K562 (cell line): Measurements from ENCODE around the gene CDH12. TPM values are rescaled to one million over a fixed set of nuclear protein-coding genes. Genes with fewer than 3 reads are reported as not detected.

ENCODE experiments used
- ATAC-seq: fragments of 200-7000 bp; cut with Tn5 transposase; 3 replicates; pipeline ENCODE4 v1.9.1; 2020; ENCODE audit warnings: moderate library complexity
- BruUV-seq: library from RNA; stranded (reverse); fragments of 400-500 nt; replicated peaks from 2 replicates; lab custom pipeline; 2021; lab: Mats Ljungman, UMichigan
- CTCF ChIA-PET: fragments of 300-600 bp; formaldehyde crosslinking; extraction: SDS; loops from one replicate; lab custom pipeline; 2021; ENCODE audit warnings: low intra/inter-chr PET ratio; lab: Yijun Ruan, JAX
- POLR2A ChIA-PET: fragments of 300-600, 350-650 bp; sonication (Branson Sonifier 250); formaldehyde crosslinking; extraction: SDS; loops from one replicate; lab custom pipeline; 2021; ENCODE audit warnings: antibody characterized with exemption, inconsistent platforms; lab: Yijun Ruan, JAX
- DNase-seq, 4 experiments: peaks; one replicate each; pipeline versions ENCODE4 v3.0.0 to v3.0.0-alpha.2; 2011 to 2018; ENCODE audit warnings: low spot score in 3 of 4, mixed read lengths in 3 of 4; ENCODE audit errors: extremely low read depth in 1 of 4
- FAIRE-seq: peaks from 2 replicates; lab custom pipeline; 2011; peaks lifted over from hg19 to GRCh38; lab: Jason Lieb, UNC
- H2AFZ ChIP-seq: 2 replicates; pipeline ENCODE4 v1.6.0; 2011; ENCODE audit warnings: low read depth, low read length, control low read depth, inconsistent platforms
- H3K27ac ChIP-seq: fragments of 200-600 bp; 3 replicates; pipeline ENCODE4 v1.8.0; 2011; ENCODE audit warnings: low read depth, mild to moderate bottlenecking, control low read depth, inconsistent platforms, low read length, moderate library complexity, mixed read lengths; ENCODE audit errors: extremely low read depth
- H3K27me3 ChIP-seq, 2 experiments: fragments of 300-600 bp in 1 of 2; 2 replicates in 1 of 2; 3 replicates in 1 of 2; pipeline versions ENCODE4 v1.6.0 to v1.8.0; 2011; ENCODE audit warnings: inconsistent platforms in 2 of 2, low read length in 2 of 2, mild to moderate bottlenecking in 1 of 2, mixed read lengths in 1 of 2, moderate library complexity in 1 of 2; ENCODE audit not compliant: control insufficient read depth in 2 of 2, insufficient read depth in 2 of 2
- H3K36me3 ChIP-seq: fragments of 300-600 bp; 3 replicates; pipeline ENCODE4 v1.8.0; 2011; ENCODE audit warnings: mild to moderate bottlenecking, low read length, inconsistent platforms; ENCODE audit not compliant: control insufficient read depth, insufficient read depth
- H3K4me1 ChIP-seq, 2 experiments: fragments of 200-600 bp in 1 of 2; replicated peaks in 1 of 2; 2 replicates in 1 of 2; 3 replicates in 1 of 2; pipeline versions ENCODE4 v1.5.1 to v1.8.0; 2011; ENCODE audit warnings: inconsistent platforms in 2 of 2, low read length in 2 of 2, mild to moderate bottlenecking in 1 of 2, mixed read lengths in 1 of 2, moderate library complexity in 1 of 2; ENCODE audit not compliant: control insufficient read depth in 2 of 2, insufficient read depth in 2 of 2
- H3K4me2 ChIP-seq: 2 replicates; pipeline ENCODE4 v1.6.1; 2011; ENCODE audit warnings: low read length, control low read depth, inconsistent platforms, mixed read lengths; ENCODE audit not compliant: insufficient read depth
- H3K4me3 ChIP-seq: fragments of 200-600 bp; sonication (generic), shearing (Covaris generic); 2 replicates; pipeline ENCODE4 v1.5.1; 2016; ENCODE audit warnings: control low read depth, inconsistent platforms
- H3K79me2 ChIP-seq: fragments of 200-600 bp; 3 replicates; pipeline ENCODE4 v1.8.0; 2011; ENCODE audit warnings: low read length, inconsistent platforms; ENCODE audit not compliant: control insufficient read depth, insufficient read depth
- H3K9ac ChIP-seq, 2 experiments: 2 replicates each; pipeline versions ENCODE4 v1.6.0 to v1.6.1; 2011; ENCODE audit warnings: low read depth in 2 of 2, low read length in 2 of 2, control low read depth in 1 of 2, inconsistent platforms in 1 of 2, mild to moderate bottlenecking in 1 of 2, mixed read lengths in 1 of 2; ENCODE audit not compliant: insufficient read depth in 1 of 2
- H3K9me1 ChIP-seq: one replicate; pipeline ENCODE4 v1.6.0; 2011; ENCODE audit warnings: inconsistent platforms, mild to moderate bottlenecking, low read length, moderate library complexity; ENCODE audit not compliant: control insufficient read depth, insufficient read depth
- H3K9me3 ChIP-seq: replicated peaks from 2 replicates; pipeline ENCODE4 v1.5.1; 2011; ENCODE audit warnings: low read depth, low read length, inconsistent platforms; ENCODE audit not compliant: control insufficient read depth, insufficient read depth
- H4K20me1 ChIP-seq: replicated peaks from 2 replicates; pipeline ENCODE4 v1.6.1; 2011; ENCODE audit warnings: low read length, inconsistent platforms, mixed read lengths; ENCODE audit not compliant: control insufficient read depth, insufficient read depth
- HMG20B ChIP-seq: fragments of 250-450 bp; sonication (Bioruptor Pico); IDR thresholded peaks from 2 replicates; pipeline ENCODE4 v1.5.0; 2021; ENCODE audit warnings: mild to moderate bottlenecking
- IFI16 ChIP-seq: fragments of 250-450 bp; sonication (Bioruptor Pico); IDR thresholded peaks from 2 replicates; pipeline ENCODE4 v2.1.2; 2022; ENCODE audit warnings: mild to moderate bottlenecking, inconsistent platforms
- NR1H2 ChIP-seq: sonication (generic); formaldehyde crosslinking; IDR thresholded peaks from 2 replicates; pipeline ENCODE4 v1.4.0; 2020; ENCODE audit warnings: mild to moderate bottlenecking, missing genetic modification reagents
- PYGO2 ChIP-seq: fragments of 450-650 bp; IDR thresholded peaks from 2 replicates; pipeline ENCODE4 v1.6.1; 2016; ENCODE audit warnings: mild to moderate bottlenecking, missing genetic modification characterization, moderate library complexity, missing compliant biosample characterization
- SMARCA5 ChIP-seq: fragments of 450-650 bp; IDR thresholded peaks from 2 replicates; pipeline ENCODE4 v1.6.1; 2016
- TBL1XR1 ChIP-seq, 2 experiments: IDR thresholded peaks; 2 replicates each; pipeline ENCODE4 v1.6.1; 2012; ENCODE audit warnings: improper control_type of control experiment in 2 of 2, low read length in 2 of 2, mild to moderate bottlenecking in 1 of 2
- ZNF395 ChIP-seq: fragments of 200-800 bp; sonication (Bioruptor generic); IDR thresholded peaks from 2 replicates; pipeline ENCODE4 v1.6.1; 2017; ENCODE audit warnings: missing genetic modification characterization, missing compliant biosample characterization
- ZNF518B ChIP-seq: fragments of 250-450 bp; sonication (Bioruptor Pico); IDR thresholded peaks from 2 replicates; pipeline ENCODE4 v1.5.0; 2021; ENCODE audit warnings: mild to moderate bottlenecking, moderate library complexity
- WGBS: fragments of 100-300 bp; shearing (Covaris generic); methylation state at CpG from one replicate; pipeline ENCODE4 v1.1.6; 2016; ENCODE audit warnings: low coverage, mixed read lengths; ENCODE audit not compliant: insufficient coverage; ENCODE audit errors: missing lambda C conversion rate; 5-methylcytosine and 5-hydroxymethylcytosine counted together
- in situ Hi-C: fragments of 300-500 bp; cut with MboI; formaldehyde crosslinking; loops from 4 replicates; pipeline ENCODE4 v1.15.0; 2018; ENCODE audit warnings: inconsistent platforms, mixed read lengths
- intact Hi-C: fragments of 100-400 bp; cut with micrococcal nuclease; formaldehyde crosslinking; loops from 2 replicates; pipeline ENCODE4 v1.14.2; 2022
- polyA plus RNA-seq, 8 experiments: library from polyadenylated mRNA; depleted of rRNA in 4 of 8; stranded (reverse) in 5 of 8; unstranded in 3 of 8; fragments of >200 nt; fragmentation: Nextera tagmentation in 2 of 8; fragmentation: Illumina TruSeq in 1 of 8; extraction: Ambion mirVana in 2 of 8; extraction: Trizol in 1 of 8; gene quantifications; 2 replicates each; pipeline versions ENCODE4 v1.2.1 to v1.2.3, GENCODE V29; 2011 to 2014; ENCODE audit warnings: inconsistent platforms in 1 of 8, missing spikeins in 1 of 8
- total RNA-seq, 7 experiments: library from RNA; depleted of rRNA in 6 of 7; stranded (reverse); fragments of >200 nt in 6 of 7; fragmentation: Illumina TruSeq in 2 of 7; extraction: Trizol in 2 of 7; gene quantifications; 2 replicates each; pipeline versions ENCODE4 v1.2.1 to v1.2.3, GENCODE V29; 2011 to 2021; ENCODE audit warnings: low replicate concordance in 1 of 7

Gene CDH12
- total and polyA plus RNA-seq, 9 of the 15 experiments (the other 6 are each of a cell fraction or from before 2014, with no cell fraction given): 0.03 to 1.7 (median 0.37) TPM

- TF ChIP-seq HMG20B: no peak
These were observed 313.4 kb downstream of the CDH12 start (continued) for GRCh38 chr5:22539762-22540161.

GRCh38 chr5:22531986-22532385, 321.2 kb downstream of the CDH12 start:
- Histone ChIP-seq H3K36me3 (no peaks in the 10 kb centered on the region), H3K4me2 (no peak overlapping the region), H3K27ac (no peak overlapping the region), H4K20me1 (no peaks in the 10 kb centered on the region), H3K9me3 (no peaks in the 10 kb centered on the region; the same call in 1 of the 2 replicates), H2AFZ (no peak overlapping the region), H3K27me3 (no peaks in the 10 kb centered on the region), H3K4me1 (no peaks in the 10 kb centered on the region), H3K9me1 (no peaks in the 10 kb centered on the region), H3K4me3 (no peak overlapping the region), H3K9ac (no peak overlapping the region), H3K79me2 (no peaks in the 10 kb centered on the region)
- ChIA-PET CTCF (no interaction called here), POLR2A (no interaction called here)
- no peak for DNase-seq
- BruUV-seq: no TSS peak
- ATAC-seq: no peak
- in situ Hi-C loops: no loop called here
- 0% methylated on average over 4 of the region's 4 CpGs for WGBS
- no peak for FAIRE-seq
- intact Hi-C loops: no loop called here
- TF ChIP-seq TBL1XR1 (IDR thresholded peaks at IDR 0.05; ENCODE audit: low read length in 2 of 2) (no peak), NR1H2 (no peak), SMARCA5 (no peak), ZNF518B (no peak), PYGO2 (tag) (no peak), IFI16 (CRISPR knock-in tag) (no peak), ZNF395 (CRISPR knock-in tag) (no peak)
